Measurements from ENCODE around the gene HNRNPR.
"Not testable (repeated sequence)": the region's sequence is repeated elsewhere in the genome, so short reads cannot be mapped to it uniquely, and the experiment has no call there.

The HNRNPR gene

DNA sequence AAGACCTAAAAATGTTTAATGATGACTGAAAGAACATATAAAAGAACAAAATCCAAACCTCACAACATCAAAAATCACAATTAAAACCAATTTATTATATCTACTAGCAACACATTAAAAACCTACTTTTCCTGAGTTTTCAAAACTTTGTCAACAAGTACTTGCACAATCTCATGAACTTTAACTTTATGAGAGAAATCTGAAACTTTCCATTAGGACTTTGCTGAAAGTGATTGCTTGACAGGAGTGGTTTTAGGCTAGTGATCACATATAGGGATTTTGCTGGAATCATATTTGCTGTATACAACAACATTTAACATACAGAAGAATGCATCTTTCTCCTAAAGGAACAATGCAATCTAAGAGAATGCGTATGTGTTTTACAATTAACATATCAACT is 13.2 kb downstream of the HNRNPR start:
- no peak overlapping the region for H3K4me2 ChIP-seq (ENCODE audit: low read length)
- H3K27ac ChIP-seq (ENCODE audit: low read depth, low read length, poor library complexity, severe bottlenecking), result no peak overlapping the region
- no peaks in the 10 kb centered on the region for H3K9me2 ChIP-seq (ENCODE audit: low read depth, low read length)
- H3K4me1 ChIP-seq (ENCODE audit: insufficient read depth, low read length, severe bottlenecking), result no peaks in the 10 kb centered on the region
- no peaks in the 10 kb centered on the region for H3K27me3 ChIP-seq (ENCODE audit: insufficient read depth, low read length)
- no peaks in the 10 kb centered on the region for H4K20me1 ChIP-seq (ENCODE audit: insufficient read depth, low read length)
- peaks cover 28% of the 10 kb centered on the region; the same call in 1 of the 2 replicates for H3K79me2 ChIP-seq (ENCODE audit: insufficient read depth, low read length)
- H3K36me3 ChIP-seq (ENCODE audit: insufficient read depth, low read length), result peaks cover 96% of the 10 kb centered on the region
- H3K4me3 ChIP-seq (ENCODE audit: low read depth, low read length, poor library complexity, severe bottlenecking), result no peak overlapping the region
- no peaks in the 10 kb centered on the region; the same call in 1 of the 2 replicates for H3F3A ChIP-seq (ENCODE audit: insufficient read depth, low read length)
- TF ChIP-seq EZH2 (IDR thresholded peaks at IDR 0.05; ENCODE audit: borderline replicate concordance, low read length), result no peak
- TF ChIP-seq, protein P1, sequence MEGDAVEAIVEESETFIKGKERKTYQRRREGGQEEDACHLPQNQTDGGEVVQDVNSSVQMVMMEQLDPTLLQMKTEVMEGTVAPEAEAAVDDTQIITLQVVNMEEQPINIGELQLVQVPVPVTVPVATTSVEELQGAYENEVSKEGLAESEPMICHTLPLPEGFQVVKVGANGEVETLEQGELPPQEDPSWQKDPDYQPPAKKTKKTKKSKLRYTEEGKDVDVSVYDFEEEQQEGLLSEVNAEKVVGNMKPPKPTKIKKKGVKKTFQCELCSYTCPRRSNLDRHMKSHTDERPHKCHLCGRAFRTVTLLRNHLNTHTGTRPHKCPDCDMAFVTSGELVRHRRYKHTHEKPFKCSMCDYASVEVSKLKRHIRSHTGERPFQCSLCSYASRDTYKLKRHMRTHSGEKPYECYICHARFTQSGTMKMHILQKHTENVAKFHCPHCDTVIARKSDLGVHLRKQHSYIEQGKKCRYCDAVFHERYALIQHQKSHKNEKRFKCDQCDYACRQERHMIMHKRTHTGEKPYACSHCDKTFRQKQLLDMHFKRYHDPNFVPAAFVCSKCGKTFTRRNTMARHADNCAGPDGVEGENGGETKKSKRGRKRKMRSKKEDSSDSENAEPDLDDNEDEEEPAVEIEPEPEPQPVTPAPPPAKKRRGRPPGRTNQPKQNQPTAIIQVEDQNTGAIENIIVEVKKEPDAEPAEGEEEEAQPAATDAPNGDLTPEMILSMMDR (IDR thresholded peaks at IDR 0.05; ENCODE audit: low read length), result no peak
- no peak overlapping the region for H2AFZ ChIP-seq (ENCODE audit: low read length)
- no peak overlapping the region for H3K9ac ChIP-seq (ENCODE audit: low read length)
- H3K9me3 ChIP-seq (ENCODE audit: low read length), result no peaks in the 10 kb centered on the region

DNA sequence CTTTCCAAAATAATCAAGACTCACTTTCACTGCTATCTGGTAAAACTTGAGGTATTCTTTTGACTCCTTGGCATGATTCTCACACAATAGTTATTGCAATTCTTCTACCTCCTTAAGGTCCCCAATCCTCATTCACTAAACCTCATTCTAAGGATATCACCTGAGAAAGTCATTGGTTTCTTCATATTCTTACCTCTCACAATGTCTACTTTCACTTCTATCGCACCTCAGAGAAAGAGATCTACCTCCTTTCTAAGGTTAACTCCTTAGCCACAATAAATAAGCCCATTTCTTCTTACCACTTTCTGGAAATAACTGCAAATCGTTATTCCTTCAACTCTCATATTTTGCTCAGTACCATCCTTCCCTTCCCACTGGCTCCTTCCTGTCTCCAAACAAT is 18.7 kb downstream of the HNRNPR start:
- Histone ChIP-seq H3K4me3 (ENCODE audit: low read depth, low read length, poor library complexity, severe bottlenecking) (no peak overlapping the region), H2AFZ (ENCODE audit: low read length) (no peak overlapping the region), H3K27ac (ENCODE audit: low read depth, low read length, poor library complexity, severe bottlenecking) (no peak overlapping the region), H3K79me2 (ENCODE audit: insufficient read depth, low read length) (peaks cover 32% of the 10 kb centered on the region), H3K9me3 (ENCODE audit: low read length) (no peaks in the 10 kb centered on the region), H3K4me2 (ENCODE audit: low read length) (no peak overlapping the region), H3K27me3 (ENCODE audit: insufficient read depth, low read length) (no peaks in the 10 kb centered on the region), H3K4me1 (ENCODE audit: insufficient read depth, low read length, severe bottlenecking) (no peaks in the 10 kb centered on the region), H3K9me2 (ENCODE audit: low read depth, low read length) (no peaks in the 10 kb centered on the region), H3K36me3 (ENCODE audit: insufficient read depth, low read length) (peaks cover 87% of the 10 kb centered on the region), H3F3A (ENCODE audit: insufficient read depth, low read length) (no peaks in the 10 kb centered on the region; the same call in 1 of the 2 replicates), H4K20me1 (ENCODE audit: insufficient read depth, low read length) (no peaks in the 10 kb centered on the region), H3K9ac (ENCODE audit: low read length) (no peak overlapping the region)
- TF ChIP-seq, protein P1 (IDR thresholded peaks at IDR 0.05; ENCODE audit: low read length), result no peak
- TF ChIP-seq EZH2 (IDR thresholded peaks at IDR 0.05; ENCODE audit: borderline replicate concordance, low read length), result no peak

DNA sequence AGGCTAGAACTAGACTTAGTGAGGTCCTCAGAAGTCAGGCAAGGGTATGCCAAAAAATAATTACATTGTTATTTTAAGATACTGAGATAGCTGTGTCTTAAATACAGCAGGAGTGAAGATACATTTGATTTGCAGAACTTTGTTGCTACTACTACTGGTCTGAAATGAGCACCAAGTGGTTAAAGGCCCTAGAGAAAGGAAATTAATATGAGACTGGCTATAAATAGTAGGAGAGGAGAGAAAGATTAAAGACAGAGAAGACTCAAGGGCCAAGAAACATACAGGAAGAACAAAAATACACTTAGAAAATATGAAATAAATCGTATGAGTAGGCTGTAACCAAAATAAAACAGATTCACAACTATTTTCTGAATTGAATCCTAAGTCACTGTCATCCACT is 21.3 kb downstream of the HNRNPR start:
- H3K9ac ChIP-seq (ENCODE audit: low read length), result no peak overlapping the region
- no peaks in the 10 kb centered on the region for H3K9me2 ChIP-seq (ENCODE audit: low read depth, low read length)
- H3K27me3 ChIP-seq (ENCODE audit: insufficient read depth, low read length), result no peaks in the 10 kb centered on the region
- no peak overlapping the region for H3K27ac ChIP-seq (ENCODE audit: low read depth, low read length, poor library complexity, severe bottlenecking)
- H3K4me2 ChIP-seq (ENCODE audit: low read length), result no peak overlapping the region
- H2AFZ ChIP-seq (ENCODE audit: low read length), result no peak overlapping the region
- no peaks in the 10 kb centered on the region for H3K4me1 ChIP-seq (ENCODE audit: insufficient read depth, low read length, severe bottlenecking)
- H3K79me2 ChIP-seq (ENCODE audit: insufficient read depth, low read length), result peaks cover 20% of the 10 kb centered on the region
- peaks cover 86% of the 10 kb centered on the region for H3K36me3 ChIP-seq (ENCODE audit: insufficient read depth, low read length)
- no peaks in the 10 kb centered on the region for H3K9me3 ChIP-seq (ENCODE audit: low read length)
- TF ChIP-seq, protein P1 (IDR thresholded peaks at IDR 0.05; ENCODE audit: low read length), result no peak
- TF ChIP-seq EZH2 (IDR thresholded peaks at IDR 0.05; ENCODE audit: borderline replicate concordance, low read length), result no peak
- no peaks in the 10 kb centered on the region for H4K20me1 ChIP-seq (ENCODE audit: insufficient read depth, low read length)
- no peaks in the 10 kb centered on the region for H3F3A ChIP-seq (ENCODE audit: insufficient read depth, low read length)
- no peak overlapping the region for H3K4me3 ChIP-seq (ENCODE audit: low read depth, low read length, poor library complexity, severe bottlenecking)

DNA sequence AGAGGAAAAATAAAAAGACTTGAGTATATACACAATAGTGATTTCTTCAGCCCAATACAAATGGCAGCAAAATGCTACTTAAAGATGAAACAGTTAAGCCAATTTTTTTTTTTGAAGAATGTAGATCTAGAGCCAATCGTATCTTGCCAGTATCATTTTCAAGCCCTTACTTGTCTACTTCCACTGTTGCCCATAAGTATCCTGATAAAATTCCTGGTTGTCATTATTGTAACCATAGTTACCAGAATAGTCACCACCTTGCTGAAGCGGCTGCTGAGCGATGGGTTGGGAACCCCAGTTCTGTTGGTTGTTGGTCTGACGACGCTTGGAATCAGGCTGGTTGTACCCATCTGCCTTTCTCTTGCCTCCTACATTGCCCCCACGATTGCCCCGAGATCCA is 33.8 kb downstream of the HNRNPR start:
- H3F3A ChIP-seq (ENCODE audit: insufficient read depth, low read length); H3K9me2 ChIP-seq (ENCODE audit: low read depth, low read length); H3K4me2 ChIP-seq (ENCODE audit: low read length); H3K9me3 ChIP-seq (ENCODE audit: low read length); H3K4me1 ChIP-seq (ENCODE audit: insufficient read depth, low read length, severe bottlenecking); H3K9ac ChIP-seq (ENCODE audit: low read length); H3K4me3 ChIP-seq (ENCODE audit: low read depth, low read length, poor library complexity, severe bottlenecking); H3K79me2 ChIP-seq (ENCODE audit: insufficient read depth, low read length); H3K27me3 ChIP-seq (ENCODE audit: insufficient read depth, low read length); H3K27ac ChIP-seq (ENCODE audit: low read depth, low read length, poor library complexity, severe bottlenecking); H2AFZ ChIP-seq (ENCODE audit: low read length); H4K20me1 ChIP-seq (ENCODE audit: insufficient read depth, low read length): not testable (repeated sequence)
- H3K36me3 ChIP-seq (ENCODE audit: insufficient read depth, low read length), result peaks cover 94% of the 10 kb centered on the region
